Measurements from ENCODE around the gene NOTUM.

The NOTUM gene

GRCh38 chr17:81996232-81996756 is 35.3 kb upstream of the NOTUM start:
- TF ChIP-seq CTCF (IDR thresholded peaks at IDR 0.05; ENCODE audit: extremely low read depth, insufficient read depth, missing control alignments), result no peak
- in situ Hi-C loops (cut with MboI; ENCODE audit: low pct_unique_long_range_greater_than_20kb, low sequenced_read_pairs, unreplicated experiment), result no loop called here
- DNase-seq (ENCODE audit: low spot score), result no peak

GRCh38 chr17:81995463-81996231 is 34.7 kb upstream of the NOTUM start:
- TF ChIP-seq CTCF (IDR thresholded peaks at IDR 0.05; ENCODE audit: extremely low read depth, insufficient read depth, missing control alignments), result no peak
- no peak for DNase-seq (ENCODE audit: low spot score)
- in situ Hi-C loops (cut with MboI; ENCODE audit: low pct_unique_long_range_greater_than_20kb, low sequenced_read_pairs, unreplicated experiment), result no loop called here

GRCh38 chr17:81994593-81995462 is 33.8 kb upstream of the NOTUM start:
- no peak for DNase-seq (ENCODE audit: low spot score)
- no peak for TF ChIP-seq CTCF (IDR thresholded peaks at IDR 0.05; ENCODE audit: extremely low read depth, insufficient read depth, missing control alignments)
- in situ Hi-C loops (cut with MboI; ENCODE audit: low pct_unique_long_range_greater_than_20kb, low sequenced_read_pairs, unreplicated experiment), result no loop called here

- TF ChIP-seq CTCF (IDR thresholded peaks at IDR 0.05; ENCODE audit: extremely low read depth, insufficient read depth, missing control alignments), result no peak
- DNase-seq (ENCODE audit: low spot score), result no peak
- in situ Hi-C loops (cut with MboI; ENCODE audit: low pct_unique_long_range_greater_than_20kb, low sequenced_read_pairs, unreplicated experiment), result no loop called here
Measured at GRCh38 chr17:81993729-81994592, 33.0 kb upstream of the NOTUM start.

GRCh38 chr17:81992306-81993102 is 31.5 kb upstream of the NOTUM start:
- in situ Hi-C loops (cut with MboI; ENCODE audit: low pct_unique_long_range_greater_than_20kb, low sequenced_read_pairs, unreplicated experiment), result no loop called here
- DNase-seq (ENCODE audit: low spot score), result no peak
- no peak for TF ChIP-seq CTCF (IDR thresholded peaks at IDR 0.05; ENCODE audit: extremely low read depth, insufficient read depth, missing control alignments)
